GM12878 (cell line): ENCODE results near the gene WNT16. TPM values are rescaled to one million over a fixed set of nuclear protein-coding genes. Genes with fewer than 3 reads are reported as not detected.

Source experiments
- ATAC-seq: fragments of 200-7000 bp; cut with Tn5 transposase; 3 replicates; pipeline ENCODE4 v1.9.1; 2020; ENCODE audit warnings: mild to moderate bottlenecking, moderate library complexity
- BruUV-seq: library from RNA; stranded (reverse); fragments of 400-500 nt; replicated peaks from 2 replicates; lab custom pipeline; 2021; lab: Mats Ljungman, UMichigan
- CTCF ChIA-PET: fragments of 300-600 bp; sonication (Branson Sonifier 250); formaldehyde crosslinking; extraction: SDS; loops from one replicate; lab custom pipeline; 2021; ENCODE audit warnings: inconsistent platforms; lab: Yijun Ruan, JAX
- POLR2A ChIA-PET: fragments of 350-600 bp; formaldehyde crosslinking; extraction: SDS; loops from one replicate; lab custom pipeline; 2021; ENCODE audit warnings: inconsistent platforms; lab: Charles Lee
- RAD21 ChIA-PET: fragments of 300-600 bp; sonication (Branson Sonifier 250); formaldehyde crosslinking; loops from one replicate; lab custom pipeline; 2023; ENCODE audit warnings: antibody characterized with exemption; ENCODE audit not compliant: unreplicated experiment; lab: Charles Lee
- SMC1A ChIA-PET: fragments of 300-600 bp; sonication (Branson Sonifier 250); formaldehyde crosslinking; loops from one replicate; lab custom pipeline; 2023; ENCODE audit not compliant: unreplicated experiment, uncharacterized antibody; lab: Charles Lee
- DNase-seq: peaks from one replicate; pipeline ENCODE4 v3.0.0-alpha.2; 2011; ENCODE audit warnings: low read depth, low spot score
- FAIRE-seq: peaks from 3 replicates; lab custom pipeline; 2011; peaks lifted over from hg19 to GRCh38; lab: Jason Lieb, UNC
- H2AFZ ChIP-seq: 2 replicates; pipeline ENCODE4 v1.6.0; 2011; ENCODE audit warnings: low read depth, low read length, control low read depth; ENCODE audit not compliant: control insufficient read depth
- H3K27ac ChIP-seq: 2 replicates; pipeline ENCODE4 v1.5.1; 2011; ENCODE audit warnings: control low read depth; ENCODE audit not compliant: control insufficient read depth, insufficient read depth
- H3K27me3 ChIP-seq, 2 experiments: replicated peaks in 1 of 2; 2 replicates each; pipeline versions ENCODE4 v1.6.0 to v1.6.1; 2011; ENCODE audit warnings: low read length in 1 of 2; ENCODE audit not compliant: control insufficient read depth in 2 of 2, insufficient read depth in 2 of 2
- H3K36me3 ChIP-seq, 2 experiments: 2 replicates each; pipeline ENCODE4 v1.5.1; 2011; ENCODE audit warnings: low read length in 1 of 2; ENCODE audit not compliant: control insufficient read depth in 2 of 2, insufficient read depth in 2 of 2
- H3K4me1 ChIP-seq: 2 replicates; pipeline ENCODE4 v1.6.1; 2011; ENCODE audit warnings: mild to moderate bottlenecking, low read length, moderate library complexity, mixed read lengths; ENCODE audit not compliant: control insufficient read depth, insufficient read depth
- H3K4me2 ChIP-seq: 2 replicates; pipeline ENCODE4 v1.6.0; 2011; ENCODE audit warnings: control low read depth; ENCODE audit not compliant: control insufficient read depth, insufficient read depth
- H3K4me3 ChIP-seq: fragments of 200-600 bp; sonication (generic); 2 replicates; pipeline ENCODE4 v1.5.1; 2016
- H3K79me2 ChIP-seq: 2 replicates; pipeline ENCODE4 v1.6.0; 2011; ENCODE audit warnings: low read length; ENCODE audit not compliant: control insufficient read depth, insufficient read depth
- H3K9ac ChIP-seq: 2 replicates; pipeline ENCODE4 v1.8.0; 2011; ENCODE audit warnings: low read length, control low read depth, mixed read lengths; ENCODE audit not compliant: control insufficient read depth, insufficient read depth
- H3K9me3 ChIP-seq: replicated peaks from 3 replicates; pipeline ENCODE4 v1.5.1; 2011; ENCODE audit warnings: mild to moderate bottlenecking, low read length; ENCODE audit not compliant: control insufficient read depth, insufficient read depth
- H4K20me1 ChIP-seq: 2 replicates; pipeline ENCODE4 v1.6.0; 2011; ENCODE audit not compliant: control insufficient read depth, insufficient read depth
- EED ChIP-seq: sonication (generic); IDR thresholded peaks from 2 replicates; pipeline ENCODE4 v1.6.1; 2016; ENCODE audit warnings: antibody characterized with exemption, low read depth
- EZH2 ChIP-seq: IDR thresholded peaks from 2 replicates; pipeline ENCODE4 v1.6.1; 2012; ENCODE audit warnings: low read depth, mild to moderate bottlenecking, control low read depth, inconsistent platforms, low read length, borderline replicate concordance; ENCODE audit not compliant: control insufficient read depth
- KDM1A ChIP-seq: fragments of 200-600 bp; sonication (generic); IDR thresholded peaks from 2 replicates; pipeline ENCODE4 v1.6.1; 2016; ENCODE audit warnings: borderline replicate concordance
- KLF5 ChIP-seq: fragments of 450-650 bp; IDR thresholded peaks from 2 replicates; pipeline ENCODE4 v1.6.1; 2014; ENCODE audit warnings: mild to moderate bottlenecking; ENCODE audit not compliant: partially characterized antibody
- MEF2A ChIP-seq: IDR thresholded peaks from 2 replicates; pipeline ENCODE4 v1.6.1; 2011; ENCODE audit warnings: low read depth, mild to moderate bottlenecking, low read length, moderate library complexity; ENCODE audit not compliant: insufficient read depth
- MTA3 ChIP-seq: IDR thresholded peaks from 2 replicates; pipeline ENCODE4 v1.6.1; 2012; ENCODE audit warnings: low read length, inconsistent platforms, borderline replicate concordance
- NR2C1 ChIP-seq: fragments of 450-650 bp; IDR thresholded peaks from 2 replicates; pipeline ENCODE4 v1.6.1; 2017; ENCODE audit warnings: antibody characterized with exemption, mild to moderate bottlenecking, moderate library complexity
- PAX5 ChIP-seq: IDR thresholded peaks from 2 replicates; pipeline ENCODE4 v1.6.1; 2011; ENCODE audit warnings: low read depth, low read length, borderline replicate concordance
- SMARCA5 ChIP-seq: fragments of 450-650 bp; IDR thresholded peaks from 2 replicates; pipeline ENCODE4 v1.6.1; 2017; ENCODE audit warnings: mild to moderate bottlenecking
- TARDBP ChIP-seq: IDR thresholded peaks from 2 replicates; pipeline ENCODE4 v1.6.1; 2016; ENCODE audit warnings: borderline replicate concordance
- TCF7 ChIP-seq: IDR thresholded peaks from 2 replicates; pipeline ENCODE4 v1.6.1; 2014; ENCODE audit warnings: antibody characterized with exemption, borderline replicate concordance
- WGBS: methylation state at CpG from one replicate; pipeline ENCODE4 v1.1.6; 2016; ENCODE audit warnings: low lambda C conversion rate; ENCODE audit not compliant: insufficient replicate concordance, insufficient coverage; ENCODE audit errors: missing lambda C conversion rate; 5-methylcytosine and 5-hydroxymethylcytosine counted together
- in situ Hi-C: fragments of 300-500 bp; cut with MboI; formaldehyde crosslinking; loops from 9 replicates; pipeline ENCODE4 v1.14.3; 2018; ENCODE audit warnings: mixed read lengths
- intact Hi-C: fragments of 100-400 bp; cut with micrococcal nuclease; formaldehyde crosslinking; loops from one replicate; pipeline ENCODE4 v1.14.2; 2022; ENCODE audit not compliant: unreplicated experiment
- polyA plus RNA-seq, 11 experiments: library from polyadenylated mRNA; depleted of rRNA in 4 of 11; unstranded in 6 of 11; stranded (reverse) in 5 of 11; fragments of >200 nt; fragmentation: Nextera tagmentation in 4 of 11; fragmentation: Illumina TruSeq in 1 of 11; extraction: Ambion mirVana in 4 of 11; extraction: Trizol in 1 of 11; gene quantifications; 1 replicate in 1 of 11; 2 replicates in 10 of 11; pipeline versions ENCODE4 v1.2.1 to v1.2.3, GENCODE V29; 2011 to 2016; ENCODE audit warnings: inconsistent platforms in 2 of 11, missing spikeins in 2 of 11, low read depth in 1 of 11
- total RNA-seq, 4 experiments: library from RNA; depleted of rRNA in 3 of 4; stranded (reverse); fragments of >200 nt in 3 of 4; fragmentation: Illumina TruSeq in 1 of 4; extraction: Trizol in 1 of 4; gene quantifications; 2 replicates each; pipeline versions ENCODE4 v1.2.1 to v1.2.3, GENCODE V29; 2013 to 2021

Gene WNT16
- total and polyA plus RNA-seq, 10 of the 15 experiments (the other 5 are each of a cell fraction or from before 2014, with no cell fraction given) = 0.05 to 0.11 (median 0.06) TPM; not detected in 5

DNA sequence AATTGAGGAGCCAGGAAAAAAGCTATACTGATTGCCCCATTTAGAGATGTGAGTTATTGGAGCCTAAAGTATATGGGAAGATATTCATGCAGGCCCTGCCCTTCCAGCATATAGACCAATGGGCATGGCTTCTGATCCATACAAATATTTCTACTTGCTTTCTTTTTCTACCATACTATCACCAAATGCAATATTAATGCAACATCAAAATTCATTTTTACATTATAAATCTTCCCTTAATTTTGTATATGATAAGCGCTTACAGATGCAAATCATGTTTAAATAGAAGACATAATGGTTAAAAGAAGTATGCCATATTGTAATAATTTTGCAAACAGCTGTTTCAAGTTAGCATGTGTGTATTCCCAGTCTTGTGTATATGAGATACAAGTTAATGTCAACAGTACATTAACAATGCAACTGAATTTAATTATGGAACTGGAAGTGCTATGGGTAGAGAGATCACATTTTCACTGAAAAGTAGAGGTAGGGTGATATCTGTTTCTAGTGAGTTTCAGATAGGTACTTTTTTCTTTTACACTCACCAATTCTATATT, 24.6 kb upstream of the WNT16 start:
- no peak for ATAC-seq
- RAD21 ChIA-PET = interaction anchor here (1.2 to 1.3 kb wide), 2 partner anchors 10 to 140 kb away, joined by 3 to 4 read pairs; no protein-coding TSS in a partner anchor
- CTCF ChIA-PET = interaction anchor here (1.3 to 1.6 kb wide), 3 partner anchors 25 to 690 kb away, joined by 3 to 4 read pairs (median 3); no protein-coding TSS in a partner anchor
- DNase-seq = no peak
- Histone ChIP-seq H3K4me2 (no peak overlapping the region), H3K4me3 (no peak overlapping the region), H3K9ac (no peak overlapping the region), H3K9me3 (no peaks in the 10 kb centered on the region; the same call in 1 of the 3 replicates), H3K27ac (no peak overlapping the region), H3K36me3 (no peaks in the 10 kb centered on the region), H3K27me3 (no peaks in the 10 kb centered on the region), H3K79me2 (no peaks in the 10 kb centered on the region), H3K4me1 (peaks cover 31% of the 10 kb centered on the region), H2AFZ (no peak overlapping the region), H4K20me1 (no peaks in the 10 kb centered on the region)
- intact Hi-C loops (loop anchor here (10.0 kb wide), 1 partner anchor 231 kb away; no protein-coding TSS in a partner anchor), in situ Hi-C loops (no loop called here)
- SMC1A ChIA-PET = interaction anchor here (1.1 to 2.3 kb wide), 2 partner anchors 9 to 25 kb away, joined by 4 to 12 read pairs; no protein-coding TSS in a partner anchor
- no peak for FAIRE-seq
- 82% methylated on average over 1 of the region's 1 CpG for WGBS
- no TSS peak for BruUV-seq
- TF ChIP-seq EZH2 = no peak
- no peak for TF ChIP-seq PAX5
- POLR2A ChIA-PET = interaction anchor here (1.3 kb wide), 1 partner anchor 9 kb away, joined by 3 read pairs; no protein-coding TSS in a partner anchor

DNA sequence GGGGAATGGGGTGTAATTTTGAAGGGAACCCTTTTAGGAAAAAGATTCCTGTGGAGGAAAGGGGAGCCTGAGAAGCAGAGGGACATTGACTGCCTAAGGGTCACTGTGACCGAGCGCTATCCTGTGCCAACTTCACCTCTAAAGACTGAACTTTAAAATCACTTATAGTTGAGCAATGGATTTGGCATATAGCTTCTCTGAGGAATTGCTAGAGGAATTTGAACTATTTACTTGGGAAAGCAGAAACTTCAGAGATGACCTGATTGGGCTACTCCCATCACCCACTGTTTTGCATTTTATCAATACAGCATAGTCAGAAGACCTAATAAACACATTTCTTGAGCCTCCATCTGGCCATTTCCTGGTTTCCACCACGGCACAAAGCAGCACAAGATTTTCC, 23.7 kb upstream of the WNT16 start:
- Histone ChIP-seq H3K27ac (no peak overlapping the region), H3K9me3 (no peaks in the 10 kb centered on the region; the same call in 1 of the 3 replicates), H4K20me1 (no peaks in the 10 kb centered on the region), H3K4me3 (no peak overlapping the region), H2AFZ (no peak overlapping the region), H3K9ac (no peak overlapping the region), H3K27me3 (no peaks in the 10 kb centered on the region), H3K79me2 (no peaks in the 10 kb centered on the region), H3K4me1 (peaks cover 31% of the 10 kb centered on the region), H3K36me3 (no peaks in the 10 kb centered on the region), H3K4me2 (no peak overlapping the region)
- ChIA-PET SMC1A (interaction anchor here (1.0 to 2.3 kb wide), 3 partner anchors 8 to 45 kb away, joined by 3 to 12 read pairs (median 4); no protein-coding TSS in a partner anchor), RAD21 (interaction anchor here (1.2 to 1.3 kb wide), 2 partner anchors 9 to 141 kb away, joined by 3 to 4 read pairs; no protein-coding TSS in a partner anchor), POLR2A (interaction anchor here (1.3 kb wide), 1 partner anchor 8 kb away, joined by 3 read pairs; no protein-coding TSS in a partner anchor), CTCF (interaction anchor here (1.4 to 1.6 kb wide), 2 partner anchors 31 to 689 kb away, joined by 3 read pairs; no protein-coding TSS in a partner anchor)
- WGBS = 86% methylated on average over 3 of the region's 3 CpGs
- intact Hi-C loops (loop anchor here (10.0 kb wide), 1 partner anchor 230 kb away; no protein-coding TSS in a partner anchor), in situ Hi-C loops (no loop called here)
- no peak for FAIRE-seq
- no peak for ATAC-seq
- DNase-seq = no peak
- no TSS peak for BruUV-seq
- TF ChIP-seq PAX5 (no peak), MEF2A (no peak), NR2C1 (no peak), EED (no peak), KDM1A (no peak), MTA3 (no peak), TARDBP (no peak), TCF7 (no peak), SMARCA5 (no peak), KLF5 (no peak)
